Measurements from ENCODE around the gene ZNF630. TPM values are rescaled to one million over a fixed set of nuclear protein-coding genes. Genes with fewer than 3 reads are reported as not detected.
A peak's percentile ranks its signal among the peaks of the same experiment; 100 is the strongest.
"Not testable (repeated sequence)": the region's sequence is repeated elsewhere in the genome, so short reads cannot be mapped to it uniquely, and the experiment has no call there.

Gene ZNF630
- 1.3 TPM for polyA plus RNA-seq (2013, experiment 1 of 2; ENCODE audit: insufficient read length)
- 0.99 TPM for polyA plus RNA-seq (2013, experiment 2 of 2; ENCODE audit: insufficient read length)

DNA sequence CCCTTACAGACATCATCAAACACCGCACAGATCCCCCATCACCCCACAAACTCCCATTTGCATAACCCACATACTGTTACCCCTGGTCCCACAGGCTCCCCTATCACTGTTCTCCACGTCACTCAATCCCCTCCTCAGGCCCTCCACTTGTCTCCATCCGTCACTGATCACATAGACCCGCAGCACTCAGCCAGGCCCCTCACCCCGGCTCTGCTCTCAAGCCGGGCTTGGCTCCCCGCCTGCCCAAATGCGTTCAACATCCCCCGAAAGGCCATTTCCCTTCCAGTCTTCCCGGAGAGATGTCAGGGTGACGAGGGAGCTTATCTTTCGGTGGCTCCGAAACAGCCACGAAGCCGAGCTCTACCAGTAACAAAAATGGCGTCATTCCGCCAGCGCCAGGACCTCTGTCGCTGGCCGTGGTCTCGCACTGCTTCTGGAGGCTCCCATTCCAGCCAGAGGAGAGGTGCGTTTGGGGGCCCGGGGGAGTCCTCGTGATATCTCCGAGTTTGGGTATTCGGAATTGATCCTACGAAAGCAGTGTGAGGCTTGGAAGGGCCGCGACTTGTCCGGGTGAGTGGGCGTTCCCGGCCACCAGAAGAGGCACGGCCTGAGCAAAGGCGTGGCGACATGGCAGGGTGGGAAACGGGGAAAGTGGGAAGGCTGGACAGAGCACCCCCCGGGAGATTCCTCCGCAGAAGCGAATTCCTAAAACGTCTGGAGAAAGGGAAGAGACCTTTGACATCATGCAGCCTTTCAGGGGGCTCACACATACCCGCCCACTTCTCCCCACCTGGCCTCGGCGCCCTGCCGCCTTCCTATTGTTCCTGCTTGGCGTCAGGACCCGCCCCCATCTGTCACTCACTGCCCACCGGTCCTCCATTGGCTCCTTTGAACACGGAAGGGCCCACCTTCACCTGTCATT is at the start of gene ZNF630:
Gene ZNF630, minus strand, starts transcription at position 577 of the 922 bp plus-strand sequence. CDS start 4,754 bp downstream, outside the sequence.
- DNase-seq = peak; percentile 14

DNA sequence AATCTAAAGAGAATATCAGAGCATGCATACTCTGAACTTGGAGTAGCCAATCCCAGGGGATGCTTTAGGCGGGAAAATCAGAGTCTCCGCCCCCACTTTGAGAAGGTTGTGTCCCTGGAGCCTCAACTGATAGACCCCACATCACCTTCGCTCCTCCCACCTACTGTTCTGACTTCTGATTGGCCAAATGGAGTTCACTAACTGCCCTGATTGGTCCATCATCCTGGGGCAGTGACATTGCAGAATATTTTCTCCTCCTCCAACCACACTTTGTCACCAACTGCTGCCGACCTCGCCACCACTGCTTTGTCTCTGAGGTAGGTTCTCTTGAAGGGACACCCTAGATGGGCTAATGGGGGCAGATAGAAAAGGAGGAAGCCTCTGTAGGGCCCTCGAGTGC is 36.3 kb upstream of the ZNF630 start:
- no peak for DNase-seq

DNA sequence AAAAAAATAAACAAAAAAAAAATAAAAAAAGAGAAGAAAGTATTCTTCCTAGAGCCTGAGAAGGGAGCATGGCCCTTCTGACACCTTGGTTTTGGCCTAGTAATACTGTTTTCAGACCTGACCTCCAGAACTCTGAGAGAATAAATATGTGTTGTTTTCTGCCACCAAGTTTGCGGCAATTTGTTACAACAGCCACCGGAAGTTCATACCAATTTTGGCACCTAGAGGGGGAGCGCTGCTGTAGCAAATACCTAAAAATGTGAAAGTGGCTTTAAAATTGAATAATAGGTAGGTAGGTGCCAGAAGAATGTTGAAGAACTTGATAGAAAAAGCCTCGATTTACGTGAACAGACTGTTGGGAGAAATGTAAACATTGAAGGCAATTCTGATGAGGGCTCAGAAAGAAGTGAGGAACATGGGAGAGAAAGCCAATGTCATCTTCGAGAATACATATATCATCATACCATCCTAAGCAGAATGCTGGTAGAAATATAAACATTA is 31.5 kb upstream of the ZNF630 start:
- no peak for DNase-seq

DNA sequence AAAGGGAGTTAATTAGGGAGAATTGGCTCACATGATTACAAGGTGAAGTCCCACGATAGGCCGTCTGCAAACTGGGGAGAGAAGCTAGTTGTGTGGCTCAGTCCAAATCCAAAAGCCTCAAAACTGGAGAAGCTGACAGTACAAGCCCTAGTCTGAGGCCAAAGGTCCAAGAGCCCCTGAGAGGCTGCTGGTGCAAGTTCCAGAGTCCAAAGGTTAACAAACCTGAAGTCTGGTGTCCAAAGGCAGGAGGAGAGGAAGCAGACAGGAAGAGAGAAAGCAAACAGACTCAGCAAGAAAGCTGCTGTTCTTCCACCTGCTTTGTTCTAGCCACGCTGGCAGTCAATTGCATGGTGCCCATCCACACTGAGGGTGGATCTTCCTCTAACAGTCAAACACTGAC is 30.0 kb upstream of the ZNF630 start:
- DNase-seq = no peak

DNA sequence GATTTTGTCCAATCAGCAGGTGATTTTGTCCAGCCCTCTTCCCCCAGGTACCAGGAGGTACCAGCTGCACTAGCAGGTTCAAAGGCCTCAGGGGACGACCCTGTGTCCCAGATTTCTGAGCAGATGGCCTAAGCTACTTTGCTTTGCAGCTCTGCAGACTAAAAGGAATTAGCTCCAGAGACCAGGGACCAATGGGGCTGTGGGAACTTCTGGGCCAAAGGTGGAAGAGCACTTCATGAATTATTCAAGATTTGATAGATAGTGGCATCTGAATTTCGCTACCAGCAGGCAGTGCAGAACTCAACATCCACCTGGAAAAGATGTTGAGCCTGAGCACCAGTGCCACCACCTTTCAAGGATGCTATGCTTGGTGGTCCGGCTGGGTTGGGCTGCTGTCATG is 21.1 kb upstream of the ZNF630 start:
- DNase-seq = not testable (repeated sequence)

DNA sequence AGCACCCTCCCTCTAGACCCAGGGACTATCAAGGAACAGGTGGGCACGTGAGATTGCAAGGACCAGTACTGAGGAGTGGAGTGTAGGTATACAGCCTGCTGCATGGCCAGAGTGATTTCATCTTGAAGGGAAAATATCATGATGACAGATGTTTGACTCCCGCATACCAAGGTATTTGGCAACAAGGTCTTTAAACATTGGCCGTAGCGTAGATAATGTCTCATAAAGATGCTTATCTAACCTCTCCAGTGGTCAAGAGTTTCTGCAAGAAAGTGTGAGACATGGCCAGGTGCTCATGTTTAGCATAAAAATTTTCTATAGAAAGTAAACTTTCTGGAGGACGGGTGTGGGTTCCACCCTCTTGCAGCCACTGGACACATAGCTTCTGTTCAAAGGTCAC is 18.7 kb upstream of the ZNF630 start:
- no peak for DNase-seq

DNA sequence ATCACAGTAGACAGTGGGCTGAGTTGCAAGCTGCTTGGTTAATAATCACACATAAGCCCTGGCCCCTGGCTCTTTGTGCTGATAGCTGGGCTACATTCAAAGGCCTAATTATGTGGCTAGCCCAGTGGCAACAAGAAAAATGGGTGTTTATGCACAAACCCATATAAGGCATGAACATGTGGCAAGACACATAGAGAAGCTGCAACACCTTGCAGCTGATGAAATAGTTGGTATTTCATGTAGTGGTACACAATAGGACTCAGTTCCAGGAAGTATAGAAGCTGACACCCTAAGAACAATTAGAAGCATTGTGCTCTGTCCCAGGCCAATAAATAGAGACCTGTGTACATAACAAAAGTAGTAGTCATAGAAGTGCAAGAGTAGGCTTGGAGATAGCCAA is 14.6 kb upstream of the ZNF630 start:
- no peak for DNase-seq

DNA sequence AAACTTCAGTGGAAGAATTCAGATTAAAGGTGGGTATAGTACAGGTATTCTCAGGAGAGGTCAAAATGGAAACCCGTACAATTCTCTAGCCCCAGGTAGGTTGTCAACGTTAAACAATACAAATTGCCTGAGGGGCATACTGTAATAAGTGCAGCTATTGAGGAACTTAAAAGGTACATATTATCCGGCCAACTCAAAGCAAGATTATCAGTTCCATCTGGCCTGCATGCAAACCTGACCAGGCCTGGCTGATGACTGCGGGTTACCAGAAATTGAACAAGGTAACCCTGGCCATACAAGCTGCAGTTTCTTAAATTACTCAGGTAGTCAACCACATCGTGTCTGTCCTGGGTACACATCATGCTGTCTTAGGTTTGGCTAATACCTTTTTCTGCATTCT is 12.3 kb upstream of the ZNF630 start:
- DNase-seq = no peak

DNA sequence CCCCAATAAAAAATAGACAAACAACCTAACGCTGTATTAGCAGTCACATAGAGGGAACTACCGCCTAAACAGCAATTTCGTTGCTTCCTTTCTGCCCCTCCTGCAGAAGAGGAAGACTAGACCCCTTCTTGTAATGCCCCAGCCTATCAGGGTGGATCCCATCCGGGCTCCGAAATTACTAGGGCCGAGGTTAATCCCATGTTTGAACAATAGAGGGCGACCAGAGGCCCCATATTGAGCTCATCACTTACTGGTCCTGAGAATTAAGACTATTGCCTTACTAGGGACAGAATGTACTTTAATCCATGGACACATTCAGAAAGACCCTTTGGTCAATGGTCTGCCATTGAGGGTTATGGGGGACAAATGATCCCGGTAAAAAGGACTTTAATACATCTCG is 11.8 kb upstream of the ZNF630 start:
- peak; percentile 18 for DNase-seq

DNA sequence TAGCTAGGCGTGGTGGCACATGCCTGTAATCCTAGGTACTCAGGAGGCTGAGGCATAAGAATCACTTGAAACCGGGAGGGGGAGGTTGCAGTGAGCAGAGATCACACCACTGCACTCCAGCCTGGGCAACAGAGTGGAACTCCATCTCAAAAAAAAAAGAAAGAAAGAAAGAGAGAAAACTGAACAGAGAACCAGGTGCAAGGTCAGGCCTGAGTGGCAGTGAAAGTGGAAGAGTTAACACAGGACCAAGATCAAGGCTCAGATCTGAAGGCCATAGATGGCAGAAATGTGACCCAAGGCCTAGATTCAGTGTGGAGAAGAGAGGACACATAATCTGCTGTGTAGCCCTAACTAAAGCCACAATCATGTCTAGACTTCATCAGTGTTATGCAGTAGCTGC is 4.9 kb upstream of the ZNF630 start:
- no peak for DNase-seq

DNA sequence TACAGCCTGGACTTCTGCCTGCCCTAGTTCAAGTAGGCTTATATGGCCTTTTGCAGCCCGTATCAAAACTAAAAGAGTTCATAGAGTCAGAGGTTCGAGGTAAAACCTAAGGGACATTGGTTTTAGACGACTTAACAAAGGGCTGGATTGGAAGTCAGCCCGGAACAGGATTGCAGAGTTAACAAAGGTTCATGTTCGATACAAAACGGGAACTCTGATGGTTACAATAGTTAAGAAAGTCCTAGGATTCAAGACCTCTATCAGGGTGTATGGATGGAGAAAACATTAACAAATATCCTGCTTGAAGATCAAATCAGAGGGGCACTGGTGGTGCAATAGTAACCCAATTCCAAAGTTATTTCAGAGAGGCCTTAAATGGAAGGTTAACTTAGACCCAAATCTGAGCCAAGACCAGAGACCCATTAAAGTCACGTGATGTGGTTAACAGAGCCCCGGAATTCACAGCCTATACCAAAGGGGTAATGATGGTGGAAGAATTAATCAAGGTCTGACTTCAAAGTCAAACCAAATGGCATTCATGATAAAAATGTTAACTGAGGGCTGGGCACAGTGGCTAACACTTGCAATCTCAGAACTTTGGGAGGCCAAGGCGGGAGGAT is 656 bp upstream of the ZNF630 start:
- no peak for DNase-seq

DNA sequence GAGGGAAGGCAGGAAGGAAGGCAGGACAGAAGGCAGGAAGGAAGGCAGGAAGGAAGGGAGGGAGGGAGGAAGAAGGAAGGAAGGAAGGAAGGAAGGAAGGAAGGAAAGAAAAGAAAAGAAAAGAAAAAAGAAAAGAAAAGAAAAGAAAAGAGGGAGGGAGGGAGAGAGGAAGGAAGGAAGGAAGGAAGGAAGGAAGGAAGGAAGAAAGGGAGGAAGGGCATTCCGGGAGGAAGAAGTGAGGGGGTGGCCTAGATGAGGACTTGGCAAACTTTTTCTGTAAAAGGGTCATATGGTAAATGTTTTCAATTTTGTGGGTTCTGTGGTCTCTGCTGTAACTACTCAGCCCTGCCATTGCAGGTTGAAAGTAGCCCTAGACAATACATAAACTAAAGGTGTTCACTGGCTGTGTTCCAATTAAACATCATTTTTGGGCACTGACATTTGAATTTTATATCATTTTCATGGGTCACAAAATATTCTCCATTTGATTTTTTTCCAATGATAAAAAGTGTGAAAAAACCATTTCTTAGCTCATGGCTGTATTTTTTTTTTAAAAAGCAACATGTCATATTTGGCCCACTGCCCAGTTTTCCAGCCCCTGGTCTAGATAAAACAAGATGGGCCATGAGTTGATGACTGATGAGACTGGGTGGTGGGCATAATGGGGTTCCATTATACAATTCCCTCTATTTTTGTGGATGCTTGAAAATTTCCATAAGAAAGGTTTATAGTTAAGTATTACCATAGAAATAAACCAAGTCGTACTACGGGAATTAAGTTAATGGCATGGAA is 3.1 kb downstream of the ZNF630 start:
- no peak for DNase-seq

DNA sequence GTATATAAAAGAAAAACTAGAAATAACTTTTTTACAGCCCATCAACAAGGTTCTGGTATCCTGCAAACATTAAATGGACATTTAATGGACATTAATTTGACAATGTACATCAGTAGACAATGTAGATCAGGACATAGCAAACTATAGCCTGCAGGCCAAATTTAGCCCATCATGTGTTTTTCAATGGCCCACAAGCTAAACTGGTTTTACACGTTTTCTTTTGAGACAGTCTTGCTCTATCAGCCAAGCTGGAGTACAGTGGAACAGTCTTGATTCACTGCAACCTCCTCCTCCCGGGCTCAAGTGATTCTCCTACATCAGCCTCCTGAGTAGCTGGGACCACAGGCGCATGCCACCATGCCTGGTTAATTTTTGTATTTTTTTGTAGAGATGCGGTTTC is 7.2 kb downstream of the ZNF630 start:
- DNase-seq = no peak

DNA sequence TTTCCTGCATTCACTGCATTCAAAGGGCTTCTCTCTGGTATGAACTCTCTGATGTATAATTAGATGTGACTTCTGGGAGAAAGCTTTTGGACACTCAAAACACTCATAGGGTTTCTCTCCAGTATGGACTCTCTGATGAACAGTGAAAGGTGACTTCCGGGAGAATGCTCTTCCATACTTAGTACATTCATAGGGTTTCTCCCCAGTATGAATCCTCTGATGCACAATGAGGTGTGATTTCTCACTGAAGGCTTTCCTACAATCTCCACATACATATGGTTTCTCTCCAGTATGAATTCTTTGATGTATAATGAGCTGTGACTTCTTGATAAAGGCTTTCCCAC is 12.2 kb downstream of the ZNF630 start:
- DNase-seq = no peak

DNA sequence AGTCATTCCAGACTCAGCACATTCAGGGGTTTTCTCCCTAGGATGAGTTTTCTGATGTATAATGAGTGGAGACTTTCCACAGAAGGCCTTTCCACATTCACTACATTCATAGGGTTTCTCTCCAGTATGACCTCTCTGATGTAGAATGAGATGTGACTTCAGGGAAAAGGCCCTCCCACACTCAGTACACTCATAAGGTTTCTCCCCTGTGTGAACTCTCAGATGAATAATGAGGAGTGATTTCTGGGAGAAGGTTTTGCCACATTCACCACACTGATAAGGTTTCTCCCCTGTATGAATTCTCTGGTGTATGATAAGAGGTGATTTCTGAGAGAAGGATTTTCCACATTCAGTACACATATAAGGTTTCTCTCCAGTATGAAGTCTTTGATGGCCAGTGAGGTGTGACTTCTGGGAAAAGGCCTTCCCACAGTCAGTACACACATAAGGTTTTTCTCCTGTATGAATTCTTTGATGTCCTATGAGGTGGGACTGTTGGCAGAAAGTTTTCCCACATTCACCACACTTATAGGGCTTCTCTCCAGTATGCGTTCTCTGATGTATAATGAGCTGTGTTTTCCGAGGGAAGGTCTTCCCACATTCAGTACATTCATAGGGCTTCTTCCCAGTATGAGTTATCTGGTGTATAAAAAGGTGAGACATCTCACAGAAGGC is 12.7 kb downstream of the ZNF630 start:
- DNase-seq = no peak

DNA sequence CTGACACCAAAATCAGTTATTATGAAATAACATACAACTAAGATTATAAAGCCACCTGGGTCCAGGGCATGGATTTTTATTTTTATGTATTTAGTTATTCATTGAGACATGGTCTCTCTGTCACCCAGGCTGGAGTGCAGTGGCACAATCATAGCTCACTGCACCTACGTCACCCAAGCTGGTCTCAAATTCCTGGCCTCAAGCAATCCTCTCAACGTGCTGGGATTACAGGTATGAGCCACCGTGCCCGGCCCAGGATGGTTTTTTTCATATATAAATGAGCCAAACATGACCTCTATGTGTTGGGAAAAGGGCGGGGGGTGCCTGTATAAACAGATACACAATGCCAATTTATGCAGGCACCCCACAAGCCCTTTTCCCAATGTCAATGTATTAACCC is 24.6 kb downstream of the ZNF630 start:
- DNase-seq = no peak

DNA sequence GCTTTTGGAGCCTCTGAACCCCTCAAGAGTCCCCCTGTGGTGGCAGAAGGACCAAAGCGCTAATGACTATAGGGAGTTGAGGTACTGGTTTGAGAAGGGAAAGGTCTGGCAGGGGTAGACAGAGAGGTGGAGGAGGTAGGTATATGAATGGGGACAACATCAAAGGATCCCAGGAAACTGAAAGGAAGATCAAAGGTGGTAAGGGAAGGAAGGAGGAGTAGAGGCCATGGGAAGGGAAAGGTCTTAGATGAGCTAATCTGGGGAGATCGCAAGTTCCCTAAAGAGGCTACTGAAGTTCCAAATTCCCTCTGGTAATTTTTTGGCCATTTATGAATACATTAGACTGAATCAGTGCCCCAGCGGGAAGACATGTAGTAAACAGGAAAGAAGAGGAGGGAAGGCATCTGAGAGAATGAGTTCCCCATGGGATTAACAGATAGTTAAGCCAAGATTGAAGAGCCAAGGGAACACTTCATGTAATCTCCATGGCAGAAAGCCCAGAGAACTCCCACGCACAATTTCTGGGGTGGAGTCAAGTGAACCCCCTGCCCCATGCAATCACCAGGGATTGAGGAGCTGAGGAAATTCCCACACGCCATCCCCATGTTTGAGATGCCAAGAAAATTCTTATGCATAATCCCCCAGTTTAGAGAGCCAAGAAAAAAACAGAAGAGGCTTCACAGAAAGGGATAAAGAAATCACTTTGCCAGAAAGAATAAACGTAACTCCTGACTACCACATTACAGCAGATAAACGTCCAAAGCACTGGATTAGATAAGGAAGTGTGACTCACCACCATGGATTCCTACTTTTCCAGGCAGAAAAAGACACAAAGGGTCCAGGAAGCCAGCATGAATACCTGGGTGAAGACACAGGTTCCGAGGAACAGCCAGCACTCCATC is 25.8 kb downstream of the ZNF630 start:
- DNase-seq = peak; percentile 53

DNA sequence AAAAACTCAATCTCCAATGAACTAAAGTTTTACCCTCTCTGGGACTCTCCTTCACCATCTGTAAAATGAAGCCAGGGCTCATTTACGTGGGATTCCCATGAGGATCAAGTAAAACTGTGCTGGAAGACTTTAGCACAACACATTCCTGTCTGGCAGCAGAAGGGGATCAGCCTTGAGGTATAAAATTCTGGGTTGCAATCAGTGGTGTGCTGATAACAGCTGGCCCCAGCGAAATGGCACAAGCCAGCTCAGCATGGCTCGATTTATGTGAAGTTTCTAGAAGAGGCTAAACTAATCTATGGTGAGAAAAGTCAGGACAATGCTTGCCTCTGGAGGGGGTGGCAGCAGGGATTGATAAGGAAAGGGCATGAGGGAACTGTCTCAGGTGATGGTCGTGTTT is 28.4 kb downstream of the ZNF630 start:
- DNase-seq = no peak

DNA sequence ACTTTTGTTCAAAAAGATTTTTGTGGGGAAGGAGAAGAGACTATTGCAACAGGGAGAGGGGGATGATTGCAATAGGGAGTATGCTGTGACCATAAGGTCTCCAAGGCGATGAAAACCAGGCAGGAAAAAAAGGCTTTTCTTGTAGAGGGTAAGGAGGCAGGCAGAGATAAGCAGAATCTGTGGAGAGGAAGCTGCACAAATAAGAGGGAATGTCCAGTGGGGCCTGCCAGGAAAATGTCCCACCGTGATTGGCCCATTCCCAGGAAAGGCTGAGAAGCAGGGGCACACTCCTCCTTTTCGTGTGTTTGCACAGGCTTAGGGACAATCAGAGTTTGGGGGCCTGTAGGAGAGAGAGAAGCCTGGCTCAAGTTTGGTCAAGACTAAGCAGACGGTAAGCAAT is 35.5 kb downstream of the ZNF630 start:
- no peak for DNase-seq

DNA sequence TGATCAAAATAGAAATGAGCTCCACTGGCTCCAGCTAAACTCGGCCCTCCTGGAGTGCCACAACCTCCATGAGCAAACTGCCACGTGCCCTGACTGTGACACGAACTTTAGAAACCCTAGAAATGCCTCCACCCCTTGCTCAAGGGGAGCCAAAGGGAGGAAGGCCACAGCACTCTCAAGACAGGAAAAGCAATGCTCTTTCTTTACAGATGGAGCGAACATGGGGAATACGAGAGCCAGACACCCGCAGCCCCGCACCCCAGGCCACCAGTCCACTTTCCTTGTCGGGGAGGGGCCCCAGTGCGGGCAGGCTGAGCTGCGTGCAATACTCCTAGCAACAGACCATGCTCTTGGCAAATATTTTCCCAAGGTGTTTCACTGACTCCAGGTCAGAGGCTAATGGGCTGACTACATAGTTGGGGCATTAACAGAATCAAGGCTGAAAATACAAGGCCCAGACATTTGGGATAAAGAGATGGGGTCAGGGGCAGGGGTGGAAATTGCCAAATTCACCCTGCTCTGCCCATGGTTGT is 40.7 kb downstream of the ZNF630 start:
- not testable (repeated sequence) for DNase-seq

DNA sequence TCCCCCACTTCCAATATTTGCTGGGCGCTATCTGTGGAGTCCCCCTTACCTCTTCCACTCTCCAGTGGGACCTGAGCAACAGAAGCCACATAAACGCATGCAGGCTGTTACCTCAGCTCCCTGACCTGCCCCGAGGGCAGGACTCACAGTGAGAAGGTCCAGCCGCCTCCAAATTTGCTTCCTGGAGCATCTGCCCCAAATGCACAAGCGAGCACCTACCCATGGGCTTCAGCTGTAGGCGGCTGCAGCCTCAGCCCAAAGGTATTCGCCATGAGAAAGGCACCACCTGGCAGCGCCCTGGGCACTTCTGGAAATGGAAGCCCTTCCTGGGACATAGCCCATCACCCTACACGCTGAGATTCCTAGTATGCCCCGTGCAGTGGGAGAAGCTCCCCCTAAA is 41.2 kb downstream of the ZNF630 start:
- DNase-seq = no peak
